Measurements from ENCODE around the gene DYNC1I1.

GRCh38 chr7:95725205-95725604, 47.1 kb upstream of the DYNC1I1 start:
- TF ChIP-seq EZH2 (IDR thresholded peaks at IDR 0.05; ENCODE audit: insufficient read depth, poor library complexity, severe bottlenecking) (no peak), EZH2phosphoT487 (IDR thresholded peaks at IDR 0.05; ENCODE audit: insufficient read depth, low read depth) (no peak)
